ENCODE measurements around the gene CALML3. TPM values are rescaled to one million over a fixed set of nuclear protein-coding genes. Genes with fewer than 3 reads are reported as not detected.

Gene CALML3
- total and polyA plus RNA-seq, 12 donors, result 0.04 TPM; not detected in 11

GRCh38 chr10:5512881-5513612 is 11.7 kb upstream of the CALML3 start:
- 88 to 89% methylated on average over 15 of the region's 15 CpGs for WGBS, 2 donors
- Histone ChIP-seq H3K4me1 (no peaks in the 10 kb centered on the region), H3K4me3 (no peak overlapping the region), H3K27me3 (peaks cover 0 to 12% (median 0%) of the 10 kb centered on the region in 7 donors), H3K36me3 (no peaks in the 10 kb centered on the region), H3K9me3 (no peaks in the 10 kb centered on the region), H3K27ac (no peak overlapping the region)
- no peak for TF ChIP-seq CTCF (IDR thresholded peaks at IDR 0.05)
- intact Hi-C loops (cut with DNase I), result no loop called here
- DNase-seq (no peak), ATAC-seq (no peak)

GRCh38 chr10:5514226-5514850 is 10.4 kb upstream of the CALML3 start:
- WGBS, 2 donors, result 89 to 90% methylated on average over 16 of the region's 16 CpGs
- TF ChIP-seq CTCF (IDR thresholded peaks at IDR 0.05), result no peak
- DNase-seq, result no peak

GRCh38 chr10:5515948-5516761 is 8.6 kb upstream of the CALML3 start:
- WGBS, 2 donors, result 78 to 79% methylated on average over 10 of the region's 10 CpGs
- intact Hi-C loops (cut with DNase I), result no loop called here
- no peaks in the 10 kb centered on the region for H3K9me3 ChIP-seq
- no peak for TF ChIP-seq CTCF (IDR thresholded peaks at IDR 0.05)
- DNase-seq (no peak), ATAC-seq (no peak)
- H3K4me3 ChIP-seq, result no peak overlapping the region
- H3K36me3 ChIP-seq, result no peaks in the 10 kb centered on the region
- peaks cover 0 to 9% (median 0%) of the 10 kb centered on the region in 7 donors for H3K27me3 ChIP-seq
- no peaks in the 10 kb centered on the region for H3K4me1 ChIP-seq
- H3K27ac ChIP-seq, result no peak overlapping the region

More at GRCh38 chr10:5514226-5514850, 10.4 kb upstream of the CALML3 start:
- no peak overlapping the region for H3K27ac ChIP-seq
- H3K4me3 ChIP-seq, result no peak overlapping the region
- no peaks in the 10 kb centered on the region for H3K36me3 ChIP-seq
- ATAC-seq, result no peak
- peaks cover 0 to 12% (median 0%) of the 10 kb centered on the region in 7 donors for H3K27me3 ChIP-seq
- no peaks in the 10 kb centered on the region for H3K9me3 ChIP-seq
- no peaks in the 10 kb centered on the region for H3K4me1 ChIP-seq
- intact Hi-C loops (cut with DNase I), result no loop called here

GRCh38 chr10:5517546-5517945 is 7.2 kb upstream of the CALML3 start:
- intact Hi-C loops (cut with DNase I), result no loop called here
- 90 to 91% methylated on average over 5 of the region's 5 CpGs for WGBS, 2 donors
- TF ChIP-seq CTCF (IDR thresholded peaks at IDR 0.05), result no peak
- peaks cover 0 to 8% (median 0%) of the 10 kb centered on the region in 7 donors for H3K27me3 ChIP-seq
- H3K4me3 ChIP-seq, result no peak overlapping the region
- H3K4me1 ChIP-seq, result no peaks in the 10 kb centered on the region
- H3K27ac ChIP-seq, result no peak overlapping the region
- no peaks in the 10 kb centered on the region for H3K9me3 ChIP-seq
- no peaks in the 10 kb centered on the region for H3K36me3 ChIP-seq
- no peak for ATAC-seq
- DNase-seq, result no peak

Measured in heart right ventricle (tissue), 16 donors.